ENCODE data around the gene GNG7.
"Not testable (repeated sequence)": the region's sequence is repeated elsewhere in the genome, so short reads cannot be mapped to it uniquely, and the experiment has no call there.

The GNG7 gene

DNA sequence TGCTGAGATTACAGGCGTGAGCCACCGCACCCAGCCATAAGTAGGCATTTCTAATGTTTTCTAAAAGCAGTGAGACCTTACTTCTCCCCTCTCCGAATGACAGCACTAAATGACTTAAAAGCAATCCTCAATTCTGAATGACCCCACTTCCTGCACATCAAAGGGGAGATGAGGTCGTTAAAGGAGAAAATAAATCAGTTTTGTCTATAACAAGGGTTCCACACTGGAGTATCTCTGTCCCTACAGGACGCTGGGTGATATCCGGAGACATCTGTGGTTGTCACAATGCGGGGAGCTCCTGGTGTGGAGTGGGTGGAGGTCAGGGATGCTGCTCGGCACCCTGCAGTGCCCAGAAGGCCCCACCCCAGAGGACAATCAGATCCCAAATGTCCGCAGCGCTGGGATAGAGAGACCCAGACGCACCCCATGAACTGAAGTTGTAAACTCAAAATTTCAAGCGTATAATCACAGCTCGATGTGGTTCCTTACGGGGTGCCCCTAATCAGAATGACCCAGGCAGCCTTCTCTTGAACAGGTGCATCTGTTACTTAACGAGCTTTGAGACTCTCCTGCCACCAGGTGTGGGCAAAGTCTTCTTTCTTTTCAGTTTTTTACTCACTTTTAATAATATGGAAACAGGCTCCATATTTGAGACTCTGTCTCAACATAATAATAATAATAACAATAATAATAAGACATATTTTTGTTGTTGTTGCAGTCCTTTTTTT, 2.9 kb downstream of the GNG7 start:
- Mint-ChIP-seq H3K36me3 (ENCODE audit: insufficient read depth) (peaks cover 5% of the 10 kb centered on the region), H3K27ac (ENCODE audit: low read depth) (no peak overlapping the region), H3K4me1 (peaks cover 12% of the 10 kb centered on the region), H3K9me3 (no peaks in the 10 kb centered on the region), H3K4me3 (no peak overlapping the region), H3K27me3 (no peaks in the 10 kb centered on the region)
- DNase-seq (ENCODE audit: low spot score in 2 of 2) (no peak), ATAC-seq (replicated peaks; ENCODE audit: extremely low read depth, poor library complexity, severe bottlenecking) (no peak)

- H3K4me1 Mint-ChIP-seq: peaks cover 5% of the 10 kb centered on the region
Measured at GRCh38 chr19:2694196-2694595, 8.3 kb downstream of the GNG7 start.

GRCh38 chr19:2693492-2694160, 8.9 kb downstream of the GNG7 start:
- DNase-seq (ENCODE audit: low spot score in 2 of 2) (no peak), ATAC-seq (replicated peaks; ENCODE audit: extremely low read depth, poor library complexity, severe bottlenecking) (no peak)
- Mint-ChIP-seq H3K27ac (ENCODE audit: low read depth) (no peak overlapping the region), H3K4me3 (no peak overlapping the region), H3K4me1 (peaks cover 5% of the 10 kb centered on the region), H3K9me3 (no peaks in the 10 kb centered on the region), H3K27me3 (no peaks in the 10 kb centered on the region), H3K36me3 (ENCODE audit: insufficient read depth) (peaks cover 3% of the 10 kb centered on the region)

More at GRCh38 chr19:2694196-2694595, 8.3 kb downstream of the GNG7 start:
- ATAC-seq (replicated peaks; ENCODE audit: extremely low read depth, poor library complexity, severe bottlenecking): no peak
- no peaks in the 10 kb centered on the region for H3K27me3 Mint-ChIP-seq
- peaks cover 3% of the 10 kb centered on the region for H3K36me3 Mint-ChIP-seq (ENCODE audit: insufficient read depth)
- DNase-seq (ENCODE audit: low spot score in 2 of 2): no peak
- H3K9me3 Mint-ChIP-seq: no peaks in the 10 kb centered on the region
- H3K4me3 Mint-ChIP-seq: no peak overlapping the region
- H3K27ac Mint-ChIP-seq (ENCODE audit: low read depth): no peak overlapping the region

DNA sequence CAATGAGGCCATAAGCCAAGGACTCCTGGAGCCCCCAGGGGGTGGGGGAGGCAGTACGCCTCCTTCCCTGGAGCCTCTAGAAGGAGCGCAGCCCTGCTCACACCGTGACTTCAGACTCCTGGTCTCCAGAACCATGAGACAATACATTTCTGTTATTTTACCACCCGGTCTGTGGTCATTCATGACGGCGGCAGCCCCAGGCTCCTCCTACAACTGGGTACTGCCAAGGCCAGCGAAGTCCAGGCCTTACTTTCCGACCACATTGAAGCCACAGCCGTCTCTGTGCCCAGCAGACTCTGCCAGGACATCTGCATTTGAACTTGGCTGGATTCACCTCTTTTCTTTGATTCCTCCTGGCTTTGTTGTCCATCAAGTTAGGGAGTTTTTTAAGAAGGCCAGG, 10.5 kb downstream of the GNG7 start:
- Mint-ChIP-seq H3K27ac (ENCODE audit: low read depth) (no peak overlapping the region), H3K36me3 (ENCODE audit: insufficient read depth) (peaks cover 2% of the 10 kb centered on the region), H3K9me3 (no peaks in the 10 kb centered on the region), H3K4me3 (no peak overlapping the region), H3K27me3 (no peaks in the 10 kb centered on the region), H3K4me1 (peaks cover 5% of the 10 kb centered on the region)
- no peak for ATAC-seq (replicated peaks; ENCODE audit: extremely low read depth, poor library complexity, severe bottlenecking)
- DNase-seq (ENCODE audit: low spot score in 2 of 2): no peak

- DNase-seq (ENCODE audit: low spot score in 2 of 2) (no peak), ATAC-seq (replicated peaks; ENCODE audit: extremely low read depth, poor library complexity, severe bottlenecking) (no peak)
- Mint-ChIP-seq H3K27me3 (no peaks in the 10 kb centered on the region), H3K9me3 (no peaks in the 10 kb centered on the region), H3K36me3 (ENCODE audit: insufficient read depth) (peaks cover 3% of the 10 kb centered on the region), H3K4me3 (no peak overlapping the region), H3K4me1 (peaks cover 5% of the 10 kb centered on the region), H3K27ac (ENCODE audit: low read depth) (no peak overlapping the region)
Measured at GRCh38 chr19:2690856-2691255, 11.6 kb downstream of the GNG7 start.

DNA sequence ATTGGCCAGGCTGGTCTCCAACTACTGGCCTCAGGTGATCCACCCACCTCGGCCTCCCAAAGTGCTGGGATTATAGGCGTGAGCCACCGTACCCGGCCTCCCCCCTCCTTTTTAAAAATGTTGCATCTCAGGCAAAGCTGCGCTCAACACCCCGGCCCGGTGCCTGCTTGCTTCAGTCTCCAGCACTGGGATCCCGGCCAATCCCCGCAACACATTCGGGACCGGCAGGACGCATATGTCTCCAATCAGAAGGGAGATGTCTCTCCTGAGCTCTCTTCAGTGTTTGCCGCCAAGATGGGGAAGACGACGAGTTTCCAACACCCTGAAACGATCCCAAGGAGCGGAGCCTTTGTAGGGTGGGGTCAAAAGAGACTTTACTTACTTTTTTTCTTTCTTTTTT, 16.1 kb downstream of the GNG7 start:
- H3K27me3 Mint-ChIP-seq: no peaks in the 10 kb centered on the region
- no peaks in the 10 kb centered on the region for H3K4me1 Mint-ChIP-seq
- no peak overlapping the region for H3K27ac Mint-ChIP-seq (ENCODE audit: low read depth)
- H3K36me3 Mint-ChIP-seq (ENCODE audit: insufficient read depth): peaks cover 1% of the 10 kb centered on the region
- H3K9me3 Mint-ChIP-seq: no peaks in the 10 kb centered on the region
- no peak for ATAC-seq (replicated peaks; ENCODE audit: extremely low read depth, poor library complexity, severe bottlenecking)
- DNase-seq (ENCODE audit: low spot score in 2 of 2): no peak
- no peak overlapping the region for H3K4me3 Mint-ChIP-seq

DNA sequence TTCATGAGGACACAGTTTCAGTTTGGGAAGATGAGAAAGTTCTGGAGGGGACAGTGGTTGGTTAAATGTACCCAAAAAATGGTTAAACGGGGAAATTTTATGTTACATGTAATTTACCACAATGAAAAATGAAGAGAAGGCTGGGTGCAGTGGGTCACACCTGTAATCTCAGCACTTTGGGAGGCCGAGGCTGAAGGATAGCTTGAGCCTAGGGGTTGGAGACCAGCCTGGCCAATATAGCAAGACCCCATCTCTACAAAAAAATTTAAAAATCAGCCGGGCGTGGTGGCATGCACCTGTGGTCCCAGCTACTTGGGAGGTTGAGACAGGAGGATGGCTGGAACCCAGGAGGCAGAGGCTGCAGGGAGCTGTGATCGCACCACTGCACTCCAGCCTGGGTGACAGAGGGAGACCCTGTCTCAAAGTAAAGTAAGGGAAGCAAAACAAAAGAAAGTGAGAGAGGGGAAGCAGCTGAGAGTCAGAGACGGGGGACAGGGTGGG, 17.2 kb downstream of the GNG7 start:
- H3K4me3 Mint-ChIP-seq: no peak overlapping the region

DNA sequence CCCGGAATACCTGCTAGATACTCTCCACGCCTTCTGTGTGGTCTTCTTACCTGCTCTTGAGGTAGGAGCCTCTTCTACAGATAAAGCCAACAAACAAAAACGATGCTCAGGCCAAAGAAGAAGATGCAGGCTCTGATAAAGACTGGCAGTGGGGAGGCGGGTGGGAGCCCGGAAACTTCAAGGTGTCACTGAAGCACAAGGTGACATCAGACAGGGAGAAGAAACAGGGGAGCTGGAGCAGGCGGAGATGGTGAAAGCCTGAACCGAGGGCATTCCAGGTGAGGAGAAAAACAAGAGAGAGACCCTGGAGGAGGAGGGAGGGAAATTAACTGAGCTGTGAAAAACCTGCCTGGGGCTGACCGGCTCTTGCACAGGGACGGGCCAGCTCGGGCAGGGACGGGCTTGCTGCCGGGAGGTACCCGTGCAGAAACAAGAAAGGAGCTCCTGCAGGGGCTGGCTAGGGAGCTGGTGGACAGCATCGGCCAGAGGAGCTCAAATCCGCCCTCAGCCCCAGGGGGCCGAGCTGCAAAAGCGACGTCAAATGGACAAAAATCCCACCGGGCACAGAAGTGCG, 19.0 kb downstream of the GNG7 start:
- Mint-ChIP-seq H3K27ac (ENCODE audit: low read depth) (no peak overlapping the region), H3K36me3 (ENCODE audit: insufficient read depth) (peaks cover 1% of the 10 kb centered on the region), H3K4me1 (no peaks in the 10 kb centered on the region), H3K27me3 (no peaks in the 10 kb centered on the region), H3K9me3 (no peaks in the 10 kb centered on the region), H3K4me3 (no peak overlapping the region)
- ATAC-seq (replicated peaks; ENCODE audit: extremely low read depth, poor library complexity, severe bottlenecking) (no peak), DNase-seq (ENCODE audit: low spot score in 2 of 2) (no peak)

More for the DNA sequence above, 17.2 kb downstream of the GNG7 start:
- no peak overlapping the region for H3K27ac Mint-ChIP-seq (ENCODE audit: low read depth)
- no peaks in the 10 kb centered on the region for H3K27me3 Mint-ChIP-seq
- no peaks in the 10 kb centered on the region for H3K4me1 Mint-ChIP-seq
- DNase-seq (ENCODE audit: low spot score in 2 of 2) (no peak), ATAC-seq (replicated peaks; ENCODE audit: extremely low read depth, poor library complexity, severe bottlenecking) (no peak)
- peaks cover 1% of the 10 kb centered on the region for H3K36me3 Mint-ChIP-seq (ENCODE audit: insufficient read depth)
- no peaks in the 10 kb centered on the region for H3K9me3 Mint-ChIP-seq

GRCh38 chr19:2680808-2681207, 21.7 kb downstream of the GNG7 start:
- ATAC-seq (replicated peaks; ENCODE audit: extremely low read depth, poor library complexity, severe bottlenecking) (no peak), DNase-seq (ENCODE audit: low spot score in 2 of 2) (no peak)
- Mint-ChIP-seq H3K4me3 (peak overlapping the region; percentile 18), H3K9me3 (no peaks in the 10 kb centered on the region), H3K4me1 (no peaks in the 10 kb centered on the region), H3K27me3 (peaks cover 25% of the 10 kb centered on the region), H3K27ac (ENCODE audit: low read depth) (no peak overlapping the region), H3K36me3 (ENCODE audit: insufficient read depth) (no peaks in the 10 kb centered on the region)

GRCh38 chr19:2679439-2679838, 23.1 kb downstream of the GNG7 start:
- Mint-ChIP-seq H3K36me3 (ENCODE audit: insufficient read depth) (no peaks in the 10 kb centered on the region), H3K4me1 (no peaks in the 10 kb centered on the region), H3K27ac (ENCODE audit: low read depth) (no peak overlapping the region), H3K27me3 (peaks cover 26% of the 10 kb centered on the region), H3K4me3 (no peak overlapping the region), H3K9me3 (no peaks in the 10 kb centered on the region)
- no peak for ATAC-seq (replicated peaks; ENCODE audit: extremely low read depth, poor library complexity, severe bottlenecking)
- DNase-seq (ENCODE audit: low spot score in 2 of 2): no peak

GRCh38 chr19:2678948-2679347, 23.5 kb downstream of the GNG7 start:
- not testable (repeated sequence) for H3K4me3 Mint-ChIP-seq; H3K27ac Mint-ChIP-seq (ENCODE audit: low read depth); H3K36me3 Mint-ChIP-seq (ENCODE audit: insufficient read depth); H3K9me3 Mint-ChIP-seq; H3K4me1 Mint-ChIP-seq; ATAC-seq (replicated peaks; ENCODE audit: extremely low read depth, poor library complexity, severe bottlenecking); DNase-seq (ENCODE audit: low spot score in 2 of 2)
- H3K27me3 Mint-ChIP-seq: peaks cover 26% of the 10 kb centered on the region

GRCh38 chr19:2678044-2678671, 24.3 kb downstream of the GNG7 start:
- Mint-ChIP-seq H3K36me3 (ENCODE audit: insufficient read depth) (no peaks in the 10 kb centered on the region), H3K4me1 (no peaks in the 10 kb centered on the region), H3K4me3 (no peak overlapping the region), H3K27me3 (peaks cover 26% of the 10 kb centered on the region), H3K9me3 (no peaks in the 10 kb centered on the region), H3K27ac (ENCODE audit: low read depth) (no peak overlapping the region)
- peak; percentile 28 for ATAC-seq (replicated peaks; ENCODE audit: extremely low read depth, poor library complexity, severe bottlenecking)
- DNase-seq (ENCODE audit: low spot score in 2 of 2): no peak

Measured in central memory CD8-positive, alpha-beta T cell (primary cell).